ENCODE data around the gene MFSD6.

MFSD6 gene

DNA sequence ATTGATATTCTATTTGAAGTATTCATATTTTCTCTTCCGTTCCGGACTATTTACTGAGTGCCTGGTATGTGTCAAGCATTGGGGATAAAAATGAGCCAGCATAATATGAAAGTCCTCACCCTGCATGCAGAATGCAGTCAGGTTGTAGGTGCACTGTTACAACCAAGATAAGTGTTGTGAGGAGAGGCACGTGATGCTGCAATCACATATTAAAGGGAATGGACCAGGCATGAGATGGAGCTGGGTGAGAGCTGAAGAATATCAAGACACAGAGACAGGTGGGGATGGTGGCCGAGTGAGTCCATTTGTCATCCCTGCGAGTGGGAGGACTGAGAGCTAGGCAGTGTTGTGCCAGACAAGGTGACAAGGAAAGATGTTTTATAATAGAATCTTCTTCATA is 52.3 kb downstream of the MFSD6 start (continued):
- TF ChIP-seq, protein P1, sequence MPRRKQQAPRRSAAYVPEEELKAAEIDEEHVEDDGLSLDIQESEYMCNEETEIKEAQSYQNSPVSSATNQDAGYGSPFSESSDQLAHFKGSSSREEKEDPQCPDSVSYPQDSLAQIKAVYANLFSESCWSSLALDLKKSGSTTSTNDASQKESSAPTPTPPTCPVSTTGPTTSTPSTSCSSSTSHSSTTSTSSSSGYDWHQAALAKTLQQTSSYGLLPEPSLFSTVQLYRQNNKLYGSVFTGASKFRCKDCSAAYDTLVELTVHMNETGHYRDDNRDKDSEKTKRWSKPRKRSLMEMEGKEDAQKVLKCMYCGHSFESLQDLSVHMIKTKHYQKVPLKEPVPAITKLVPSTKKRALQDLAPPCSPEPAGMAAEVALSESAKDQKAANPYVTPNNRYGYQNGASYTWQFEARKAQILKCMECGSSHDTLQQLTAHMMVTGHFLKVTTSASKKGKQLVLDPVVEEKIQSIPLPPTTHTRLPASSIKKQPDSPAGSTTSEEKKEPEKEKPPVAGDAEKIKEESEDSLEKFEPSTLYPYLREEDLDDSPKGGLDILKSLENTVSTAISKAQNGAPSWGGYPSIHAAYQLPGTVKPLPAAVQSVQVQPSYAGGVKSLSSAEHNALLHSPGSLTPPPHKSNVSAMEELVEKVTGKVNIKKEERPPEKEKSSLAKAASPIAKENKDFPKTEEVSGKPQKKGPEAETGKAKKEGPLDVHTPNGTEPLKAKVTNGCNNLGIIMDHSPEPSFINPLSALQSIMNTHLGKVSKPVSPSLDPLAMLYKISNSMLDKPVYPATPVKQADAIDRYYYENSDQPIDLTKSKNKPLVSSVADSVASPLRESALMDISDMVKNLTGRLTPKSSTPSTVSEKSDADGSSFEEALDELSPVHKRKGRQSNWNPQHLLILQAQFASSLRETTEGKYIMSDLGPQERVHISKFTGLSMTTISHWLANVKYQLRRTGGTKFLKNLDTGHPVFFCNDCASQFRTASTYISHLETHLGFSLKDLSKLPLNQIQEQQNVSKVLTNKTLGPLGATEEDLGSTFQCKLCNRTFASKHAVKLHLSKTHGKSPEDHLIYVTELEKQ (tag by site-specific recombination; IDR thresholded peaks at IDR 0.05; ENCODE audit: borderline replicate concordance), result no peak
- TF ChIP-seq ZNF654 (tag by site-specific recombination; IDR thresholded peaks at IDR 0.05; ENCODE audit: low read depth) (no peak), OSR2 (tag by site-specific recombination; IDR thresholded peaks at IDR 0.05) (no peak), GLIS2 (tag by site-specific recombination; IDR thresholded peaks at IDR 0.05) (no peak), ZBTB17 (tag by site-specific recombination; IDR thresholded peaks at IDR 0.05) (no peak), ZBTB6 (tag by site-specific recombination; IDR thresholded peaks at IDR 0.05) (no peak), IKZF3 (tag by site-specific recombination; IDR thresholded peaks at IDR 0.05) (no peak), ZNF112 (tag by site-specific recombination; IDR thresholded peaks at IDR 0.05) (no peak), ZNF549 (tag by site-specific recombination; IDR thresholded peaks at IDR 0.05) (no peak)

- ChIA-PET POLR2A (no interaction called here), CTCF (no interaction called here)
- Histone ChIP-seq H3K27ac (ENCODE audit: extremely low read depth, low read depth, low read length) (no peak overlapping the region), H3K9me3 (ENCODE audit: control insufficient read depth, insufficient read depth, low read depth, low read length) (no peaks in the 10 kb centered on the region), H3K36me3 (ENCODE audit: control insufficient read depth in 2 of 2, insufficient read depth in 1 of 2, low read length in 2 of 2) (no peaks in the 10 kb centered on the region), H3K4me3 (ENCODE audit: low read depth, low read length) (no peak overlapping the region), H3K4me1 (ENCODE audit: control insufficient read depth, insufficient read depth, low read length) (peaks cover 11% of the 10 kb centered on the region)
- TF ChIP-seq ZNF548 (tag by site-specific recombination; IDR thresholded peaks at IDR 0.05), result no peak
- no peak for TF ChIP-seq ZNF660 (tag by site-specific recombination; IDR thresholded peaks at IDR 0.05)
- TF ChIP-seq ZNF558 (tag by site-specific recombination; IDR thresholded peaks at IDR 0.05), result no peak
- TF ChIP-seq, protein P2, sequence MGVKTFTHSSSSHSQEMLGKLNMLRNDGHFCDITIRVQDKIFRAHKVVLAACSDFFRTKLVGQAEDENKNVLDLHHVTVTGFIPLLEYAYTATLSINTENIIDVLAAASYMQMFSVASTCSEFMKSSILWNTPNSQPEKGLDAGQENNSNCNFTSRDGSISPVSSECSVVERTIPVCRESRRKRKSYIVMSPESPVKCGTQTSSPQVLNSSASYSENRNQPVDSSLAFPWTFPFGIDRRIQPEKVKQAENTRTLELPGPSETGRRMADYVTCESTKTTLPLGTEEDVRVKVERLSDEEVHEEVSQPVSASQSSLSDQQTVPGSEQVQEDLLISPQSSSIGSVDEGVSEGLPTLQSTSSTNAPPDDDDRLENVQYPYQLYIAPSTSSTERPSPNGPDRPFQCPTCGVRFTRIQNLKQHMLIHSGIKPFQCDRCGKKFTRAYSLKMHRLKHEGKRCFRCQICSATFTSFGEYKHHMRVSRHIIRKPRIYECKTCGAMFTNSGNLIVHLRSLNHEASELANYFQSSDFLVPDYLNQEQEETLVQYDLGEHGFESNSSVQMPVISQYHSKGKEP (tag by site-specific recombination; IDR thresholded peaks at IDR 0.05), result no peak
- no peak for TF ChIP-seq ZNF157 (tag by site-specific recombination; IDR thresholded peaks at IDR 0.05)
Observed at GRCh38 chr2:190462181-190462580, 54.0 kb downstream of the MFSD6 start.

DNA sequence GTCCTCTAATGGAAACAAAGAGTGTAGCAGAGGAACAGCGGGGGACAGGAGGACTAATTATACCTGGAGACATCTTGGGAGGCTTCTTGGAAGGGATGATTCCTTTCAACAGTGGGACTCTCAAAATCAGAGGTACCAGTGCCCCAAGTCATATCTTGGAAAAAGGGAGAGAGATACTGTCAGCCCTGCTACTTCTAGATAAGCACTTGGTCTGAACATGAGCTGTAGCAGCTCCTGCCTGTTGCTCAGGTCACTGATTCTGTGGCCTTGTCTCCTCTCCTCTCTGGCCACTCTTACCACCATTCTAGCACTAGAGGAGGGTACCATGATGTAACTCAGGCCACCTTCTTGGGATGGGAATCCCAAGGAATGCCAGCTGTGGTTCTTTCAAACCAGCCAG is 54.5 kb downstream of the MFSD6 start:
- no peak for TF ChIP-seq ZNF169 (tag by site-specific recombination; IDR thresholded peaks at IDR 0.05)
- TF ChIP-seq ZNF214 (tag by site-specific recombination; IDR thresholded peaks at IDR 0.05; ENCODE audit: borderline replicate concordance), result no peak
- no peak for TF ChIP-seq KLF16 (tag by site-specific recombination; IDR thresholded peaks at IDR 0.05)
- no peak for TF ChIP-seq ZNF777 (tag by site-specific recombination; IDR thresholded peaks at IDR 0.05; ENCODE audit: borderline replicate concordance)
- H3K4me1 ChIP-seq (ENCODE audit: control insufficient read depth, insufficient read depth, low read length), result peaks cover 15% of the 10 kb centered on the region
- no peak overlapping the region for H3K27ac ChIP-seq (ENCODE audit: extremely low read depth, low read depth, low read length)
- POLR2A ChIA-PET, result no interaction called here
- H3K4me3 ChIP-seq (ENCODE audit: low read depth, low read length), result no peak overlapping the region
- CTCF ChIA-PET, result no interaction called here
- no peaks in the 10 kb centered on the region for H3K9me3 ChIP-seq (ENCODE audit: control insufficient read depth, insufficient read depth, low read depth, low read length)
- no peaks in the 10 kb centered on the region for H3K36me3 ChIP-seq (ENCODE audit: control insufficient read depth in 2 of 2, insufficient read depth in 1 of 2, low read length in 2 of 2)
